ENCODE results near the gene OR2AG2.

Gene OR2AG2

GRCh38 chr11:6794639-6795038 lies 22.9 kb upstream of the OR2AG2 start:
- H3K4me3 ChIP-seq (ENCODE audit: low read depth, low read length), result no peak overlapping the region
- no peak for TF ChIP-seq CTCF (IDR thresholded peaks at IDR 0.05; ENCODE audit: low read depth, low read length)

- no peak overlapping the region for H3K4me3 ChIP-seq (ENCODE audit: low read depth, low read length)
- no peak for TF ChIP-seq CTCF (IDR thresholded peaks at IDR 0.05; ENCODE audit: low read depth, low read length)
These were observed 18.8 kb upstream of the OR2AG2 start for GRCh38 chr11:6790546-6790945.

- no peak within 1 kb of the TSS for H3K4me3 ChIP-seq (ENCODE audit: low read depth, low read length)
- TF ChIP-seq CTCF (IDR thresholded peaks at IDR 0.05; ENCODE audit: low read depth, low read length), result no peak
These were observed 10.9 kb upstream of the OR2AG2 start, which contains the start of gene OR2AG1 for GRCh38 chr11:6782720-6783119. OR2AG1 (plus strand) TSS chr11:6783020; CDS start chr11:6785038, 2,018 bp downstream.

- H3K4me3 ChIP-seq (ENCODE audit: low read depth, low read length), result no peak overlapping the region
- TF ChIP-seq CTCF (IDR thresholded peaks at IDR 0.05; ENCODE audit: low read depth, low read length), result no peak
These were observed 9.1 kb upstream of the OR2AG2 start for GRCh38 chr11:6780829-6781228.

GRCh38 chr11:6778518-6778917 lies 6.7 kb upstream of the OR2AG2 start:
- H3K4me3 ChIP-seq (ENCODE audit: low read depth, low read length), result no peak overlapping the region
- TF ChIP-seq CTCF (IDR thresholded peaks at IDR 0.05; ENCODE audit: low read depth, low read length), result no peak

- TF ChIP-seq CTCF (IDR thresholded peaks at IDR 0.05; ENCODE audit: low read depth, low read length), result peak; percentile 46; the same call in 1 of the 2 replicates
- no peak overlapping the region for H3K4me3 ChIP-seq (ENCODE audit: low read depth, low read length)
These were observed 14.3 kb downstream of the OR2AG2 start for GRCh38 chr11:6757373-6757967.

GRCh38 chr11:6755953-6756347 lies 15.8 kb downstream of the OR2AG2 start:
- H3K4me3 ChIP-seq (ENCODE audit: low read depth, low read length), result no peak overlapping the region
- no peak for TF ChIP-seq CTCF (IDR thresholded peaks at IDR 0.05; ENCODE audit: low read depth, low read length)
